Activated naive CD4-positive, alpha-beta T cell treated with Interleukin-2 at 50 U/mL for 16 hours (primary cell): ENCODE results near the gene FAAP20.

Experiments used
- DNase-seq: peaks from one replicate; pipeline ENCODE4 v3.0.0-alpha.2; 2020

Gene FAAP20

GRCh38 chr1:2194319-2194897 lies at the start of gene FAAP20:
FAAP20 (minus strand) TSS chr1:2194772; CDS start chr1:2194749, 23 bp downstream.
- DNase-seq = peak; percentile 75

GRCh38 chr1:2242814-2243725 lies 48.5 kb upstream of the FAAP20 start:
- DNase-seq = no peak

GRCh38 chr1:2241820-2242219 lies 47.2 kb upstream of the FAAP20 start:
- DNase-seq = no peak

GRCh38 chr1:2240270-2241156 lies 45.9 kb upstream of the FAAP20 start:
- peak; percentile 36 for DNase-seq

GRCh38 chr1:2239384-2239985 lies 44.9 kb upstream of the FAAP20 start:
- no peak for DNase-seq

GRCh38 chr1:2239013-2239370 lies 44.4 kb upstream of the FAAP20 start:
- no peak for DNase-seq

- DNase-seq = no peak
Measured at GRCh38 chr1:2238361-2239012, 43.9 kb upstream of the FAAP20 start.

- no peak for DNase-seq
Measured at GRCh38 chr1:2237773-2238172, 43.2 kb upstream of the FAAP20 start.

- DNase-seq = peak; percentile 51
Measured at GRCh38 chr1:2236695-2237677, 42.4 kb upstream of the FAAP20 start.

- no peak for DNase-seq
Measured at GRCh38 chr1:2235300-2235998, 40.9 kb upstream of the FAAP20 start.

GRCh38 chr1:2234762-2235113 lies 40.2 kb upstream of the FAAP20 start:
- DNase-seq = no peak

- DNase-seq = peak; percentile 70
Measured at GRCh38 chr1:2233997-2234761, 39.6 kb upstream of the FAAP20 start.

GRCh38 chr1:2233468-2233867 lies 38.9 kb upstream of the FAAP20 start:
- no peak for DNase-seq

- DNase-seq = no peak
Measured at GRCh38 chr1:2232916-2233438, 38.4 kb upstream of the FAAP20 start.

- DNase-seq = no peak
Measured at GRCh38 chr1:2232255-2232915, 37.8 kb upstream of the FAAP20 start.

GRCh38 chr1:2231532-2232254 lies 37.1 kb upstream of the FAAP20 start:
- peak; percentile 76 for DNase-seq

- peak; percentile 52 for DNase-seq
Measured at GRCh38 chr1:2230781-2231531, 36.4 kb upstream of the FAAP20 start.
